GM18870 (cell line): ENCODE data around the gene VPS35L.

Experiments
- ATAC-seq: cut with Tn5 transposase; IDR thresholded peaks from one replicate; pipeline ENCODE4 v1.9.1; 2021; ENCODE audit warnings: moderate library complexity; ENCODE audit not compliant: unreplicated experiment

Gene VPS35L

GRCh38 chr16:19595043-19595767 lies 39.7 kb downstream of the VPS35L start:
- no peak for ATAC-seq

- ATAC-seq, result no peak
Measured at GRCh38 chr16:19598805-19599510, 43.5 kb downstream of the VPS35L start.

GRCh38 chr16:19599968-19600716 lies 44.6 kb downstream of the VPS35L start:
- ATAC-seq, result no peak

- no peak for ATAC-seq
Measured at GRCh38 chr16:19601083-19601976, 45.8 kb downstream of the VPS35L start.

- ATAC-seq, result no peak
Measured at GRCh38 chr16:19604911-19605310, 49.4 kb downstream of the VPS35L start.

- no peak for ATAC-seq
Measured at GRCh38 chr16:19605701-19606100, 50.2 kb downstream of the VPS35L start.

DNA sequence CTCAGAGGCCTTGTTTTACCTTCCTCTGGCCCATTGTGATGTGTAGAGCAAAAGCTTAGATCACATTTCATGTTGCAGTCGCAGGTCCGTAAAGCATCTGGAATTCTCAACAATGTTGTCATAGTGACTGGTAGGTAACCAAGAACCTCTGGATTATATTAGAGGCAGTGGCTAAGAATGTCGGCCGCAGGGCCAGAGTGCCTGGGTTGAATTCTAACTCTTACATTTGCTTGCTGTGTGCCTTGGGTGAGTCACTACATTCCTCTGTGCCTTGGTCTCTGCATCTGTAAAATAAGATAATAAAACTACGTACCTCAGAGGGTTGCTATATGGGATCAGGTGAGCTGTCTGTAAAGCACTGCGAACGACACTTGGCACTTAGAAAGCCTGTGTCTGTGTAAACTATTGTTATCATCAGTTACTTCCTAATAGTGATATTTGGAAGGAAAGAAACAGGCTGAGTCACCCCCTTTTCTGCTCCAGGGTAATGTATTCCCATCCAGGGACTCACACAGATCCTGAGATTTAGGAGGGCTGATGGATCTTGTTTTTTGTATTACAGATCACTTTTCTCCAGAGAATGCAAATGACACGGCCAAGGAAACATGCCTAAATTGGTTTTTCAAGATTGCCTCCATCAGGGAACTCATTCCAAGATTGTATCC lies 52.2 kb downstream of the VPS35L start:
- ATAC-seq, result no peak

DNA sequence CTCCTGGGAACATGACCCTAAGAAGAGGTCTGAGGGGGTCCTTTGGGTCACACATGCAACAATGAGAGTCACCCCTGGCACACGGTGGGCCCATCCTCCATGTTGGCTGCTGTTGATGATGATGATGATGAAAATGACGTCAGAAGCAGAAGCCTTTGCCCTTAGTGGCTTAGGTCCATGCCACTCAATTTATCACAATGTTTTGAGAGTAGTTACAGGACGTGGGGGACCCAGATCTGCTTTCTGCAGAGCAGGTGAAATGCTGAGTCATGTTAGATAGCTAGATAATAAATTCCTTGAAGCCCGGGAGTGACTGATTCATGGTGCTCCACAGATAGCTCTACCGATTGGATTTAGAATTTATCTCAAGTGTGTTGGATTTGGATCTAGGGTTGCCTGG lies 53.9 kb downstream of the VPS35L start:
- ATAC-seq, result no peak

DNA sequence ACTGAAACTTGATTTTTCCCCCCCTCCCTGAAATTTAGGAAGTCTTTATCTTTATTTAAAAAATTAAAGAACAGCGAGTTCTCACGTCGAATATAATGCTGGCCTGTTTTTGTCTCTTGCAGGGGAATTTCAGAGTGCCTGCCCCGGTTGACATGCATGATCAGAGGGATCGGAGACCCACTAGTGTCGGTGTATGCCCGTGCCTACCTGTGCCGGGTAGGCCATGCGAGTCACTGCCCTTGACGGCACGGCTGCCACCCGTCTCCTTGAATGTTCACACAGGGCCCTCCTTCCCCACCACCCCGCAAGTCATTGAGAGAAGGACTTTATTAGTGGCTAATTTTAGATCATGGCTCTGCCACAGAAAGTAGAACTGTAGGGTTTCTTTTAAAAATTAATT lies 54.7 kb downstream of the VPS35L start:
- no peak for ATAC-seq

DNA sequence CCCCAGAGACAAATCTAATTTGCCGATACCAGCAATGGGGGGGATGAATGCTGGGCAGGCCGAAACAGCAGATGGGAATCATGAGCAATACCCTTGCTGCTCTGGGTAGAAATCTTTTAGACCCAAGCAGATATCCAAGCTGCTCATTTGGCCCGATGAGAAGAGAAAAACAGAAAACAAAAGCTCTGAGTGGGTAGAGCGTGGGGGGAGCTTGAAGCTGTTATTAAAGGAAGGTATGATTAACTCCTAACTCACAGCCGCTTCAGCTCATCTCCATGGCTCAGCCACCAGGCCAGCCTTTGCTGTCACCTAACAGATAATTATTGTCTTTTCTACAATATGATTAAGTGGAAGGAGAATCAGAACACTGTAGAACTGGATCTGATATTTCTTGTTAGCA lies 58.3 kb downstream of the VPS35L start:
- ATAC-seq, result no peak

DNA sequence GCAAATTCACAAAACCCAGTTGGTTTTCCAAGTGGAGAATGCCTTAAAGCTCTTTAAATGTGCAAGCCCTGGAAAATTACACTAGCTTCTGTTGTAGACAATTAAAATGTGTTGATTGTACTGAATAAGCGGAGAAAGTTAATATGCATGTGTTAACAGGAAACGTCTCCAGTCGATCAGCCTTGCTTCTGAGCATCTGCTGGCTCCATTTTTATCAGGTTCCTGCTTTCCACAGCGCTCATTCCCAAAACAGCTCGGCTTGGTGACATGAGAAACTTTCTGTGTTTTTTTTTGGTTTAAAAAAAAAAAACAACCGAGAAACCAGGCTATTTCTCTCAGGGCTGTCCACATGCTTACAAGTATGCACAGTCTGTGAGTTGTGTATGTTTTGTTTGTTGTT lies 60.7 kb downstream of the VPS35L start:
- ATAC-seq, result no peak

DNA sequence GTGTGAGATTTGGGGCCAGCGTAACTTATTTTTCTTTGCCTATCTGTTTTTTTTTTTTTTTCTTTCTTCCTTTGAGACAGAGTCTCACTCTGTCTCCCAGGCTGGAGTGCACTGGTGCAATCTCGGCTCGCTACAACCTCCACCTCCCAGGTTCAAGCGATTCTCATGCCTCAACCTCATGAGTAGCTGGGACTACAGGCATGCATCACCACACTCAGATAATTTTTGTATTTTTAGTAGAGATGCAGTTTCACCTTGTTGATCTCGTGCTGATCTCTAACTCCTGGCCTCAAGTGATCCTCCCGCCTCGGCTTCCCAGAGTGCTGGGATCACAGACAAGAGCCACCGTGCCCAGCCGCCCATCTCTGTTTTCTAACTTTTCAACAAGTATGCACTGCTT lies 63.4 kb downstream of the VPS35L start:
- ATAC-seq, result no peak

- no peak for ATAC-seq
Measured at GRCh38 chr16:19621445-19621844, 65.9 kb downstream of the VPS35L start.

- no peak for ATAC-seq
Measured at GRCh38 chr16:19625039-19625438, 69.5 kb downstream of the VPS35L start.

DNA sequence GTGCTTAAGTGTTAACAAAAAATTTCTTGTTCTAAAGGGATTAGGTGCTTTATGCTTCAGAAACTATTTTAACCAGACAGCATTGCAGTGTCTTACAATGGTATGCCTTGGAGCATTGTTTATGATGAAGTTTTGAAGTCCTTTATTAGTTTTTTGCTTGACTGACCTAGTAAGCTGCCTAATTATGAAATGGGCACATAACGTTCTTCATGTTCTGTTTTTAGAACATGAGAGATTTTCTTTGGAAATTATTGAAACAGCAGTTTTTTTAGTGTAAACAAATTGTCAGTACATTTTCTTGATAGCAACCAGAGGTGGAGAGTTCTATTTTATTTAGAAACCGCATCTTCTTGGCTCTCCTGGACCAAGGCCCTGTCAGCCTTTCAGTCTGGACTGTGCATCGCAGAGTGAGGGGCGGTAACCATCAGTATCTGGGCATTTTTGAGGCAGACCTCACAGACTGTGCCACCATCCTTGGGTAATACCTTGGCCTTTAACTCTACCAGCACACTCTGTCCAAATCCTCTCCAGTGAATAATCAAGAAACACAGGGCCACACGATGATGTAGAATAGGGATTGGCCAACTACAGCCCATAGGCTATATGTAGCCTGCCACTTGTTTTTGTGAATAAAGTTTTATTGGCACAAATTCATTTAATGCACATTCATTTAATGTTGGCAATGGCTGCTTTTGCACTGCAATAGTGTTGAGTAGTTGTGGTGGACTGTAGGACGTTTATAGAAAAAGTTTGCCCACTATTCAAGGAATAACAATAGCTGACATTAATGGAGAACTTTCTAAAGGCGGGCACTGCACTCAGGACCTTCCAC lies 81.1 kb downstream of the VPS35L start:
- ATAC-seq, result no peak

- ATAC-seq, result no peak
Measured at GRCh38 chr16:19639986-19640421, 84.5 kb downstream of the VPS35L start.

GRCh38 chr16:19642501-19642900 lies 87.0 kb downstream of the VPS35L start:
- no peak for ATAC-seq

DNA sequence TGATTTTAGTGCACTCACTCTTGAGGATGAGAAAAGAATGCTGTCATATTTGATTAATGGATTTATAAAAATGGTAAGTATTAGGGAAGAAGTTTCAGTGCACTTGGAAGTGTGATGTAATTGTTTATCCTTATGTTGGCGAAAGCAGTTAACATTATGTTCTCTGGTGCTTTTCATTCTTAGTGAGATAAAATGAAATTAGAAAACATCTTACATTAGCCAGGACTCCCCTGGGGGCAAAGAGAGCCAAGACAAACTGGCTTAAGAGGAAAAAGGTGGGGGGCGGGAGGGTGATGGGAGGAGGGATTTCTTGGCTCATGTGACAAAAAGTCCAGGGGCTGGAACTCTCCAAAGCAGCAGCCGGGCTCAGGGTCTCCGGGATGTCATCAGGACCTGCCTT lies 89.4 kb downstream of the VPS35L start:
- no peak for ATAC-seq

GRCh38 chr16:19645557-19645981 lies 90.1 kb downstream of the VPS35L start:
- ATAC-seq, result no peak
